Left renal pelvis (tissue), 4 donors: ENCODE data around the gene TMEM208. TPM values are rescaled to one million over a fixed set of nuclear protein-coding genes. Genes with fewer than 3 reads are reported as not detected.

Experiments
- DNase-seq, 4 donors: peaks; one replicate each; pipeline ENCODE4 v3.0.0-alpha.2; 2013; ENCODE audit warnings: low read depth in 4 of 4, low spot score in 3 of 4
- polyA plus RNA-seq, 4 donors: library from polyadenylated mRNA; unstranded; fragments of 120-200 nt; gene quantifications; one replicate each; pipeline ENCODE4 v1.2.1, GENCODE V29; 2013; ENCODE audit not compliant: insufficient read length in 4 of 4

Gene TMEM208
- polyA plus RNA-seq, 4 donors: 30.6 to 46.4 (median 37.3) TPM

DNA sequence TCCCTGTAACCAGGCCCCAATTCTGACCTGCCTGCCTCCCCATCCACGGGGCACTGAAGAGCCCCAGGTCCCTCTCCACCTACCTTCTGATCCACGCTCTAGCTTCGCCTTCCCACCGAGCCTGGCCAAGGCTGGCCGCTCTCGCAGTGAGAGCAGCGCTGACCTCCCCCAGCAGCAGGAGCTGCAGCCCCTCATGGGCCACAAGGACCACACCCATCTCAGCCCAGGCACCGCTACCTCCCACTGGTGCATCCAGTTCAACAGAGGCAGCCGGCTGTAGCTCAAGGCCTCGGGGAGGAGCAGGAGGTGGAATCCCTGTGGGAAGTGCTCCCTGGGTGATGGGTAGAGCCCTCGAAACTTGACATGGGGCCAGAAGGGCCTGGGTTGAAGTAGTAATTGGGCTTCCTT, 44.0 kb downstream of the TMEM208 start:
- no peak for DNase-seq

DNA sequence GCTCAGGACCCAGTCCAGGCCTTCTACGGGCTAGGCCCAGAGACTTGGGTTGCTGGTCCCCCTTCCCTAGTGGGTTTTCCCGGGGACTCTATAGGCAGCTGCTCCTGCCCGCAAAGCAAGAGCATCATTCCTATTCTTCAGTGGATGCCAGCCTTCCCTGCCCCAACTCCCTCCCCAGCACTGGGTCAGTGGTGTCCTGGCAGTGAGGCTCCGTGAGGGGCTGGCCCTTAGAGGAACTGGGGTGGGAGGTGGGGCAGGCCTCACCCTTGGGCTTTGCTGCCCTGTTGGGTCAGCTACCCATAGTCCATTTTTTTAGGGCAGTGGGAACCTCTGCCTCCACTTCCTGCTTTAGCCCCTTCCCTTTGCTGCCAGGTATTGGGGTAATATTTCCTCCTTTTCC, 44.5 kb downstream of the TMEM208 start:
- DNase-seq: no peak

DNA sequence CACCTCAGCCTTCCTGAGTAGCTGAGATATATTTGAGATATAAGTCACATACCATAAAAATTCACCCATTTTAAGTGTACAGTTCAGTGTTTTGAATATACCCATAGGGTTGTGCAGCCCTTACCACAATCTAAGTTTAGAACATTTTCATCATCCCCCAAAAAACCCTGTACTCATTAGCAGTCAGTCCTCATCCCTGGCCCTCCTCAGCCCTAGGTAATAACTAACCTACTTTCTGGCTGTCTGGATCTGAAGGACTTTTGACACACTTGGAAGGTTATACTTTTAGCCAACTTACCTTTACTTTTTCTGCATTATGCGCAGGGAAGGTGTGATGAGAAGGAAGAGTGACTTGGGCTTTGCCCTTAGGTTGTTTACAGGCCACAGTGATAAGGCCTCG, 48.4 kb downstream of the TMEM208 start:
- DNase-seq: no peak

DNA sequence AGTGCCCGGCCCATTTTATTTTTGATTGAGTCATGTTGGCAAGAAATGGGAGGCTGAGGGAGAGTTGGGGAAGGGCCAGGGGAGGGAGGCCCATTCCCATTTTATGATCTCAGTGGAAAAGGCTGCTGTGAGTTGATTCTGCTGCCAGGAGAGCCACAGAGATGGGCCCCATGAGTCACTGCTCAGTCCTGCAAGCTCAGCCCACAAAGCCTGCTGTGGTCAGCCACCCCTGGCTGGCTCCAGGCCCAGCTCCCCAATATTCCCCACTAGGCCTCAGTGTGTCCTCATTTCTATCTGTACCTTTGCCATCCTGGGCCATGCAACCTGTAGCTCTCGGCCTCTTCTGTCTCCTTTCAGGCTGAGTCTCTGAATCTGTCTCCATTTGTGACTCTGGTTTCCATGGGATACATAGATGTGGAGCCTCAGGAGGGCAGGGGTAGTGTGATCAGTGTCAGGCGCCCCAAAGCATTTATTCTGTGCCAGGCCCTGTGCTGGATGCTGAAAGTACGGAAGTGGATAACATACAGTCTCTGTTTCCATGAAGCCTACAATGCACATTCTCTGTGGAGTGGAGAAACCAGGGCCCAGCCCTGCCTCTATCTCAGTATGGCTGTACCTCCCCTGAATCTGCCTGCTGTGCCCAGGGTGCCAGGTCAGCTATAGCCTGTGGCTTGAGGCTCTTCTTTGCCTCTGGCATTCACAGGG, 50.5 kb downstream of the TMEM208 start:
- no peak for DNase-seq

DNA sequence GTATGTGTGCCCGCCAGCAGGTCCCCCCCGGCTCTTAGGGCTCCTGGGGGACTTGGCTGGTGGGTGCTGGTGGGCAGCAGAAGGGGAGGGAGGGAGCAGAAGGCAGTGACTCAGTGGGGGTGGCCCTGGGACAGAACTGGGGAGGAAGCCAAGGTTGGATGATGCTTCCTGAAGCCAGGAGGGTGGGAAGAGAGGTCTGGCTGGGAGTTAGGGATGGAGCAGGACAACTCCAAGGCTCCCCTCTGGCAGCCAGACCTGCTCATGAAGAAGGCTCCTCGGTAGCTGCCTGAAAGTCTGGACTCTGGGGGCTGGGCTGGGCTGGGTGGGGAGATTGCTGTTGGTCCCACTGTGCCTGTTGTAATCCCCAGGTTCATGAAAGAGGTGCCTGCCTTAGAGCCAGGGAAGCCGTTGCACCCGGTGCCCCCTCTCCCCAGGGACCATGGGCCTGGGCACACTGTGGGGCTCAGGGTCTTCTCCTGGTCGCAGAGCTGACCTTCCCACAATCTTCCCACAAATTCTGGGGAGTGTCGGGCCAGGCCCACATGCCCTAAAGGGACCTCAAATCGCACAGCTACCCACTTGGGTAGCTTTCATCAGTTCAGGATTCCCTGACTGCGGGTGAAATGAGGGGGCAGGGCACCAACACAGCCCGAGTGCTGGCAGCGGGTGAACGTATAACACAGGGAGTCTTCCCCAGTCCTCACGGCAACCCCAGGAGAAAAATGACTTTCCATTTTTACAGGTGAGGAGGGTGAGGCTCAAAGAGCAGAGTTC, 51.3 kb downstream of the TMEM208 start:
- DNase-seq: no peak

Other genes with a start within 250 kb of the TMEM208 start
- gene CES4A, start 238.5 kb upstream of the TMEM208 start, polyA plus RNA-seq: 10 to 100 TPM in 2 of 4 donors, 1 to 10 TPM in 2; 6.3 to 13.2 (median 10.3) TPM
- gene CBFB, start 198.0 kb upstream of the TMEM208 start, polyA plus RNA-seq: 10 to 100 TPM; 69.3 to 78.9 (median 76.2) TPM
- 10 to 100 TPM; 21.4 to 28.3 (median 24.6) TPM for gene PHAF1, start 117.2 kb upstream of the TMEM208 start, polyA plus RNA-seq
- gene B3GNT9, start 76.1 kb upstream of the TMEM208 start, polyA plus RNA-seq: 10 to 100 TPM in 3 of 4 donors, 1 to 10 TPM in 1; 8.5 to 40.1 (median 11.6) TPM
- 1 to 10 TPM; 2.9 to 7.5 (median 3.8) TPM for gene TRADD, start 67.2 kb upstream of the TMEM208 start, polyA plus RNA-seq
- gene FBXL8, start 67.2 kb upstream of the TMEM208 start, polyA plus RNA-seq: 1 to 10 TPM; 1.2 to 2.5 (median 1.6) TPM
- 1 to 10 TPM; 1.4 to 5.7 (median 2.3) TPM for gene HSF4, start 62.4 kb upstream of the TMEM208 start, polyA plus RNA-seq
- gene NOL3, start 56.6 kb upstream of the TMEM208 start, polyA plus RNA-seq: 1 to 10 TPM; 2.4 to 7.6 (median 4.9) TPM
- 10 to 100 TPM; 29.3 to 61.4 (median 42.3) TPM for gene MATCAP1, start 43.2 kb upstream of the TMEM208 start, polyA plus RNA-seq
- gene EXOC3L1, start 37.0 kb upstream of the TMEM208 start, polyA plus RNA-seq: 1 to 10 TPM; 2.3 to 7.7 (median 4.3) TPM
- gene E2F4, start 35.0 kb upstream of the TMEM208 start, polyA plus RNA-seq: 10 to 100 TPM; 50.0 to 71.4 (median 50.9) TPM
- 1 to 10 TPM in 3 of 4 donors, under 1 TPM in 1; 0.86 to 8.5 (median 5.5) TPM for gene ELMO3, start 28.0 kb upstream of the TMEM208 start, polyA plus RNA-seq
- gene FHOD1, start 20.4 kb downstream of the TMEM208 start, polyA plus RNA-seq: 10 to 100 TPM; 37.6 to 51.7 (median 40.2) TPM
- gene SLC9A5, start 21.8 kb downstream of the TMEM208 start, polyA plus RNA-seq: 1 to 10 TPM; 2.6 to 5.9 (median 4.5) TPM
- 10 to 100 TPM in 3 of 4 donors, 1 to 10 TPM in 1; 9.5 to 28.0 (median 14.5) TPM for gene PLEKHG4, start 52.4 kb downstream of the TMEM208 start, polyA plus RNA-seq
- 1 to 10 TPM in 2 of 4 donors, under 1 TPM in 2; 0.50 to 2.3 (median 1.2) TPM for gene KCTD19, start 99.6 kb downstream of the TMEM208 start, polyA plus RNA-seq
- gene LRRC36, start 99.7 kb downstream of the TMEM208 start, polyA plus RNA-seq: 1 to 10 TPM; 1.5 to 7.7 (median 4.6) TPM
- gene TPPP3, start 166.4 kb downstream of the TMEM208 start, polyA plus RNA-seq: 10 to 100 TPM; 44.8 to 63.4 (median 53.2) TPM
- 10 to 100 TPM; 10.4 to 18.0 (median 11.9) TPM for gene ZDHHC1, start 189.3 kb downstream of the TMEM208 start, polyA plus RNA-seq
- 10 to 100 TPM; 16.5 to 74.4 (median 45.6) TPM for gene HSD11B2, start 204.0 kb downstream of the TMEM208 start, polyA plus RNA-seq